ENCODE results near the gene HGS. TPM values are rescaled to one million over a fixed set of nuclear protein-coding genes. Genes with fewer than 3 reads are reported as not detected.

Gene HGS
- total and polyA plus RNA-seq, 2 of the 13 experiments (the other 11 are each of a cell fraction or from before 2014, with no cell fraction given) = 73.3 to 78.1 TPM

- TF ChIP-seq FOXP1 (IDR thresholded peaks at IDR 0.05) (no peak), FOXP1 (CRISPR knock-in tag; IDR thresholded peaks at IDR 0.05) (no peak), ZBTB20 (CRISPR knock-in tag; IDR thresholded peaks at IDR 0.05; ENCODE audit: borderline replicate concordance, low read depth) (no peak), ELF3 (CRISPR knock-in tag; IDR thresholded peaks at IDR 0.05) (peak; percentile 85), ZNF350 (CRISPR knock-in tag; IDR thresholded peaks at IDR 0.05; ENCODE audit: borderline replicate concordance, low read depth) (peak; percentile 79), ZSCAN9 (CRISPR knock-in tag; IDR thresholded peaks at IDR 0.05; ENCODE audit: borderline replicate concordance) (no peak; the same call in 1 of the 2 replicates), ZNF367 (CRISPR knock-in tag; IDR thresholded peaks at IDR 0.05; ENCODE audit: borderline replicate concordance) (peak; percentile 8; the same call in 1 of the 2 replicates), SMARCC2 (IDR thresholded peaks at IDR 0.05) (no peak), PITX1 (CRISPR knock-in tag; IDR thresholded peaks at IDR 0.05) (0 out of 2 replicates have a peak, but pooled peaks have one; percentile 11), AFF4 (CRISPR knock-in tag; IDR thresholded peaks at IDR 0.05) (no peak), ZBTB14 (CRISPR knock-in tag; IDR thresholded peaks at IDR 0.05) (peak; percentile 97), KDM4B (CRISPR knock-in tag; IDR thresholded peaks at IDR 0.05) (no peak), ZBTB8A (CRISPR knock-in tag; IDR thresholded peaks at IDR 0.05; ENCODE audit: borderline replicate concordance, low read depth) (no peak), FOSL2 (CRISPR knock-in tag; IDR thresholded peaks at IDR 0.05) (peak; percentile 40), SOX5 (CRISPR knock-in tag; IDR thresholded peaks at IDR 0.05; ENCODE audit: borderline replicate concordance) (peak; percentile 65; the same call in 1 of the 2 replicates), SYNCRIP (IDR thresholded peaks at IDR 0.05; ENCODE audit: insufficient read depth, low read depth, low read length) (no peak), ZGPAT (CRISPR knock-in tag; IDR thresholded peaks at IDR 0.05) (peak; percentile 93), ZNF558 (CRISPR knock-in tag; IDR thresholded peaks at IDR 0.05; ENCODE audit: borderline replicate concordance) (no peak), KAT7 (CRISPR knock-in tag; IDR thresholded peaks at IDR 0.05; ENCODE audit: borderline replicate concordance) (peak; percentile 62), BHLHE40 (IDR thresholded peaks at IDR 0.05; ENCODE audit: low read length) (no peak), PAF1 (CRISPR knock-in tag; IDR thresholded peaks at IDR 0.05) (no peak), HNRNPUL1 (IDR thresholded peaks at IDR 0.05; ENCODE audit: low read depth, low read length) (no peak), PCBP2 (optimal IDR thresholded peaks at IDR 0.05; ENCODE audit: low read depth, low read length, poor library complexity, severe bottlenecking) (no peak), MTERF4 (CRISPR knock-in tag; IDR thresholded peaks at IDR 0.05) (peak; percentile 81; the same call in 1 of the 2 replicates)
These were observed at the start of gene HGS, which contains the start of gene ARL16 (continued) for GRCh38 chr17:81683584-81684441.
